Measurements from ENCODE around the gene PPFIA2. TPM values are rescaled to one million over a fixed set of nuclear protein-coding genes. Genes with fewer than 3 reads are reported as not detected.

PPFIA2 gene
- total RNA-seq, 4 donors from 2014 or later, result 0.13 to 2.9 (median 0.76) TPM

GRCh38 chr12:81255456-81255855 is 503.7 kb downstream of the PPFIA2 start:
- Histone ChIP-seq H3K9me3 (no peaks in the 10 kb centered on the region), H3K4me1 (no peaks in the 10 kb centered on the region), H3K27me3 (no peaks in the 10 kb centered on the region), H3K36me3 (peaks cover 0 to 6% (median 0%) of the 10 kb centered on the region in 4 donors), H3K27ac (replicated peaks in 1 of 4) (no peak overlapping the region), H3K4me3 (no peak overlapping the region)
- TF ChIP-seq EP300 (IDR thresholded peaks at IDR 0.05) (no peak), CTCF (IDR thresholded peaks at IDR 0.05) (no peak), POLR2A (IDR thresholded peaks at IDR 0.05; ENCODE audit: low read depth) (no peak), POLR2AphosphoS5 (IDR thresholded peaks at IDR 0.05) (no peak)
- intact Hi-C loops (cut with DNase I), result no loop called here
- WGBS, result 90% methylated on average over 7 of the region's 7 CpGs
- DNase-seq (ENCODE audit: extremely low spot score), result no peak

- Histone ChIP-seq H3K4me3 (no peak overlapping the region), H3K4me1 (no peaks in the 10 kb centered on the region), H3K27ac (replicated peaks in 1 of 4) (no peak overlapping the region), H3K9me3 (no peaks in the 10 kb centered on the region), H3K36me3 (peaks cover 0 to 6% (median 0%) of the 10 kb centered on the region in 4 donors), H3K27me3 (no peaks in the 10 kb centered on the region)
- intact Hi-C loops (cut with DNase I), result no loop called here
- TF ChIP-seq CTCF (IDR thresholded peaks at IDR 0.05) (no peak), EP300 (IDR thresholded peaks at IDR 0.05) (no peak), POLR2A (IDR thresholded peaks at IDR 0.05; ENCODE audit: low read depth) (no peak), POLR2AphosphoS5 (IDR thresholded peaks at IDR 0.05) (no peak)
- DNase-seq (ENCODE audit: extremely low spot score), result no peak
- WGBS, result 89% methylated on average over 3 of the region's 3 CpGs
Observed at GRCh38 chr12:81253360-81253759, 505.8 kb downstream of the PPFIA2 start.

GRCh38 chr12:81252228-81252627 is 506.9 kb downstream of the PPFIA2 start:
- H3K36me3 ChIP-seq, result peaks cover 0 to 6% (median 0%) of the 10 kb centered on the region in 4 donors
- no peak for DNase-seq (ENCODE audit: extremely low spot score)
- H3K27me3 ChIP-seq, result no peaks in the 10 kb centered on the region
- no peaks in the 10 kb centered on the region for H3K9me3 ChIP-seq
- H3K4me3 ChIP-seq, result no peak overlapping the region
- WGBS, result 92% methylated on average over 3 of the region's 3 CpGs
- no peak for TF ChIP-seq POLR2AphosphoS5 (IDR thresholded peaks at IDR 0.05)
- H3K4me1 ChIP-seq, result no peaks in the 10 kb centered on the region
- no peak overlapping the region for H3K27ac ChIP-seq (replicated peaks in 1 of 4)
- intact Hi-C loops (cut with DNase I), result no loop called here

- Histone ChIP-seq H3K9me3 (no peaks in the 10 kb centered on the region), H3K27me3 (no peaks in the 10 kb centered on the region), H3K4me3 (no peak overlapping the region), H3K36me3 (peaks cover 0 to 6% (median 0%) of the 10 kb centered on the region in 4 donors), H3K27ac (replicated peaks in 1 of 4) (no peak overlapping the region), H3K4me1 (no peaks in the 10 kb centered on the region)
- intact Hi-C loops (cut with DNase I), result no loop called here
- 60% methylated on average over 2 of the region's 2 CpGs for WGBS
- DNase-seq (ENCODE audit: extremely low spot score), result no peak
- TF ChIP-seq EP300 (IDR thresholded peaks at IDR 0.05) (no peak), CTCF (IDR thresholded peaks at IDR 0.05) (no peak), POLR2AphosphoS5 (IDR thresholded peaks at IDR 0.05) (no peak), POLR2A (IDR thresholded peaks at IDR 0.05; ENCODE audit: low read depth) (no peak)
Observed at GRCh38 chr12:81249976-81250375, 509.2 kb downstream of the PPFIA2 start.

- WGBS, result 60% methylated on average over 3 of the region's 4 CpGs
- no peaks in the 10 kb centered on the region for H3K27me3 ChIP-seq
- H3K36me3 ChIP-seq, result no peaks in the 10 kb centered on the region
- no peaks in the 10 kb centered on the region for H3K4me1 ChIP-seq
- H3K9me3 ChIP-seq, result peaks cover 0 to 4% (median 0%) of the 10 kb centered on the region in 4 donors
- DNase-seq (ENCODE audit: extremely low spot score), result no peak
- H3K27ac ChIP-seq (replicated peaks in 1 of 4), result no peak overlapping the region
- no peak overlapping the region for H3K4me3 ChIP-seq
- intact Hi-C loops (cut with DNase I), result no loop called here
- no peak for TF ChIP-seq POLR2AphosphoS5 (IDR thresholded peaks at IDR 0.05)
- no peak for TF ChIP-seq EP300 (IDR thresholded peaks at IDR 0.05)
- TF ChIP-seq CTCF (IDR thresholded peaks at IDR 0.05), result no peak
- TF ChIP-seq POLR2A (IDR thresholded peaks at IDR 0.05; ENCODE audit: low read depth), result no peak
Observed at GRCh38 chr12:81245907-81246570, 513.1 kb downstream of the PPFIA2 start.

Measured in esophagus muscularis mucosa (tissue), 4 donors.